Measurements from ENCODE around the gene EPHB1.
"Not testable (repeated sequence)": the region's sequence is repeated elsewhere in the genome, so short reads cannot be mapped to it uniquely, and the experiment has no call there.

EPHB1 gene

DNA sequence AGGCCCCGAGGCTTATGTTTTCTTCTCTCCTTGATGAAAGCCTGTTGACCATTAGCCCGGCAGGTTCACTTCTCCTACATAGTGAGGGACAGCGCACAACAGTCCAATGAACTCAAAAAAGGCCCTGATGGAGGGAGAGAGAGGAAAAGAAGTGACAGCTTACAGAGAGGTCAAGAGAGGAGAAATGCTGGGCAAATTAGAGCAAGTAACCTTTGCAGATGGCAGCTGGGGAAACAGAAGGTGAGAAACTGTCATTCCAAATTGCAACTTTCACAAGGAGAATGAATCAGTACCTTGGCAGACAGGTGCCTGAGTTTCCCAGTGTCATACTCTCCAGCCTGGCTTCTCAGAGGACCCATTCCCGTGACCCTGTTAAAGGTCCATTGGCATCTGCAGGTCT, 252.0 kb downstream of the EPHB1 start:
- no peak for DNase-seq (ENCODE audit: low read depth in 2 of 2)

DNA sequence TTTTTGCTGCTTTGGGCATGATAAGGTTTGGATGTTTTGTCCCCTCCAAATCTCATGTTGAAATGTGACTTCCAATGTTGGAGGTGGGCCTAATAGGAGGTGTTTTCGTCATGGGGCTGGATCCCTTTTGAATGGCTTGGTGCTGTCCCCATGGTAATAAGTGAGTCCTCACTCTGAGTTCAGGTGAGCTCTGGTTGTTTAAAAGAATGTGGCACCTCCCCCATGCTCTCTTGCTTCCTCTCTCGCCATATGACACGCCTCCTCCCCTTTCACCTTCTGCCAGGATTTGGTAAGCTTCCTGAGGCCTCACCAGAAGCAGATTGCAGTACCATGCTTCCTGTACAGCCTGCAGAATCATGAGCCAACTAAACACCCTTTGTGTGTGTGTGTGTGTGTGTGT, 255.5 kb downstream of the EPHB1 start:
- no peak for DNase-seq (ENCODE audit: low read depth in 2 of 2)

DNA sequence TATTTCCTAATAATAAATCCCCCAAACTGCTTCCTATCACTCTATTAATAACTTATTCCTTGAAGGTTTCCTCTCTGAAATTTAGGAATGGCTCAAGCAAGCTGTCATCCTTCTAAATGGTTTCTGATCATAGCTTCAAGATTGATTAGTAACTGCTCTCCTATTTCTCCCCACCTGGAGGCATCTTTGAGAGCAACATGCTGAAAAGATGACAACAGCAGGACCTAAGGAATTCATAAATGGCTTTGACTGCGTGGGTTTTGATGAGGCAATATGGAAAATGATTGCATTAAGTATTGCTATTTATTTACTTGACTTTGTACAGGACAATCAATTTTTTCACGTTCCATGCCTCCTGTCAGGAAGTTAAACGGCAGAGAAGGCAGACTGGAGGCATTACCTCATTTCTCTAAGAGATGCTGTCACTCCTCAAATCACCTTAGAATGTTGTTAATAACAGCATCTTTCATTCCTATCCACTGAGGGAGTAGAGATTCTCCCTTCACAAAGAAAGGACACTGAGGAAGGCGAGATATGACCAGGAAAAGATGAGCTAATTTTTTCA, 256.4 kb downstream of the EPHB1 start:
- DNase-seq (ENCODE audit: low read depth in 2 of 2) = no peak

DNA sequence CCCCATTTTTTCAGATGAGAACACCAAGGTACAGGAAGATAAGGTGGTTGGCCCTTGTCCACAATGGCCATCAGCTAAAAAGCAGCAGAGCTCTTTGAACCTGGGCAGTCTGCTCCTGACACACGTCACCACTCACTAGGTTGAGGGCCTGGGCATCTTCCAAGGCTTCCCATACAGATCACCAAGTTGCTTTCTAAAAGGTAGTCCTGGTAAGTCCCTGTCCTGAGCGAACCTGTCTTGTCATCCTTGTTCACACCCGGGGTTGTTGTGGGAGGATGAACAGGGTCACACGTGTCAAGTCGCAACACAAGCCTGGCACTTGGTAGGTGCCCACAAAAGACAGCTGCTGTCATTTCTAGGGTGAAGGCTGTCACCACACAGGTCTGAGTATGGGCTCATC, 260.4 kb downstream of the EPHB1 start:
- DNase-seq (ENCODE audit: low read depth in 2 of 2) = no peak

DNA sequence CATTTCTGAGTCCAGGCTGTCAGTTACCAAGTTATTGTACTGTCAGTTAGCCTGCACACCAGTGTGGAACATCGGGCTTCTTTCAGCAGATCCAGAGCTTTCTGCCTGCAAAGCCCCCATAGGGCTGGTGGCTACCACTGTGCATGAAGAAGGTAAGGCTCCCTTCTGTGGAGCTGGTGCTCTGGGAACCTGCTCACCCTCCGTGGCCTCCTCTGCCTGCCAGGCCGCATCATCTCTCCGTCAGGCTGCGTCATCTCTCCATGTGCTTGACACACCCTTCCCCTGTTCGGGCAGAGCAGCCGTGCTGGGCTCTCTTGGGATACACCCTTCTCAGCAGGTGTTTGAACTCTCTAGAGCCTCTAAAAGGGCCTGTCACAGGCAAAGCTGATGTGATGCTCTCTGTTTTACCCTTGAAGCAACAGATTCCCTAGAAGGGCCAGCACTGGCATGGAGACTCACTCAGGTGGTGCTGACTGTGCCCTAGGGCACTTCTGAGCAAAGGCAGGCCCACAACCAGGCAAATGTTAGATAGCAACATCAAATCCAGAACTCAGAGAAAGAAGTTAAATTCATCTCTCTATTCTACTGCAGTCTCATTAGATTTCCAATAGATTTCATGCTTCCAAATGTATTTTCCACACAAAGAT, 261.1 kb downstream of the EPHB1 start:
- no peak for DNase-seq (ENCODE audit: low read depth in 2 of 2)

DNA sequence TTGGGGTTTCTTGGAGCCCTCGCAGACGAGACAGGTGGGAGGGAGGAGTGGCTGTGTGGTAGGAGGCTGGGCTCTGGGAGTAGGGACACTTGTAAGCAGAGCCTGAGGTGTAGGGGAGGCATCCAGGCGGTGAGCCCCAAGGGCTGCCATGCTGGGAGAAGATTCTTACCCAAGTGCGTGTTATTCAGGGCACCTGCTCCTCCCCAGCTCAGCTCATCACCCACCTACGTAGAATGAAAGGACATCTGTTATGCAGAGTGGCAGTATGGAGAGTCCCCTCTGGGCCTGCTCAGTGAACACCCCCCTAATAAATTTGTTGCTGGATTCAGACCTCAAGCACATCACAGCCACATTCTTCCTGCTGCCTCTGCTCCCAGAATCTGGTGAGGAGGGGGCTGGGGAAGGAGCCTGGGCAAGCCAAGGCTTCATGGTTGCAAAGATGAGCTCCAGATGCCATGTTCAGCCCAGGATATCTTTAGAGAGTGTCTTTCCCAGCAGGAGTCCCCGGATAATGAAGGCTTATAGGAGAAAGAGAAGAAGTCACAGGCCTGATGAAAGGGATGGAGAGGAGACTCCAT, 261.8 kb downstream of the EPHB1 start:
- no peak for DNase-seq (ENCODE audit: low read depth in 2 of 2)

DNA sequence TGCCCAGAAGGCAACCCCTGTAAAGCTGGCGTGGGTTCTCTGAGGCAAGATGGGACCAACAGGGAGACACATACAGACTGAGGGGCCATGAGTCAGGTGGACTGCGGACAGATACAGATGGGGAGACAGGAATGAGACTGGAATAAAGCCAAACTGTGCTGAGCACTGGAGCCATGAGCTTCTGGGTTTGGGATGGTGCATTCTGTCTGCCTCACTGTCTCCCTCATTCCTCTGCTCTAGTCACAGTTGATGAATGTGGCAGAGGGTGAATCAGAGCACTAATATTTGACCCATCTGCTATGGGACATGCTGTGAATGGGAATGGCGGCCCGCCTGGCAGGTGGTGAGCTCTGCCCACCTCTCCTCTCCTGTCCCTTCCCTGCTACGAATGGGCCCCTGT, 262.9 kb downstream of the EPHB1 start:
- no peak for DNase-seq (ENCODE audit: low read depth in 2 of 2)

DNA sequence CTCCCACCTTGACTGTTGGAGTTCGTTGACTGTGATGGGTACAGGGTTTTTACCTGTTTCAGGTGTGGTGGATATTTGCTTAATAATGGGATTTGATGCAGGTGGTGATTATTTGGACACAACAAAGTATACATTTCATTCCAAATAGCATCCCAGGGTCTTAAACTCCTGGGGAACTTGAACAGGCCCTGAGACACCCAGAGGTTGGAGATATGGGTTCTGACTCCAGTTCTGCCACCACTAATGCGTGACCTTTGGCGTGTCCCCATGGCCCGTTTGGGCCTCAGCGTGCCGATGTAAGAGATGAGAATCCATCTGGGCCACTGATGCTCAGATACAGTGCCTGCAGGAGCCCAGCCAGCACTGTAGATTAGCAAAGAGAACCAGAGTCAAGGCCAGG, 264.5 kb downstream of the EPHB1 start:
- no peak for DNase-seq (ENCODE audit: low read depth in 2 of 2)

DNA sequence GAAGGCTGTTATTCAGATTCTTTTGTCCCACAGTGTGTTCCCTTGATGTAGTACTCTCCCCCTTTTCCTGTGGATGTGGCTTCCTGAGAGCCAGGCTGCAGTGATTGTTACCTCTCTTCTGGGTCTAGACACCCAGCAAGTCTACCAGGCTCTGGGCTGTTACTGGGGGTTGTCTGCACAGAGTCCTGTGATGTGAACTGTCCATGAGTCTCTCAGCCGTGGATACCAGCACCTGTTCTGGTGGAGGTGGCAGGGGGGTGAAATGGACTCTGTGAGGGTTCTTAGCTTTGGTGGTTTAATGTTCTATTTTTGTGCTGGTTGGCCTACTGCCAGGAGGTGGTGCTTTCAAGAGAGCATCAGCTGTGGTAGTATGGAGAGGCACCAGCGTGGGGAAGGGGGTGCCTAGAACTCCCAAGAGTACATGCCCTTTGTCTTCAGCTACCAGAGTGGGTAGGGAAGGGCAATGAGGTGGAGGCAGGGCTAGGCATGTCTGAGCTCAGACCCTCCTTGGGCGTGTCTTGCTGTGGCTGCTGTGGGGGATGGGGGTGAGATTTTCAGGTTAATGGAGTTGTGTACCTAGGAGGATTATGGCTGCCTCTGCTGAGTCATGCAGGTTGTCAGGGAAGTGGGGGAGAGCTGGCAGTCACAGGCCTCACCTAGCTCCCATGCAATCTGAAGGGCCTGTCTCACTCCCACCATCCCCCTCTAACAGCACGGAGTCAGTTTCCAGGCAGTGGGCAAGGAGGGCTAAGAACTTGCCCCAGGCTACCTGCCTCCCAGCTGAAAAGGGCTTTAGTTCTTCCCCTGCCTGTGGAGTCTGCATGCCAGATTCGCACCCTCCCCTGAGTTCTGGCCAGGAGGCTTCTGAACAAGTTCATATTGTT, 272.0 kb downstream of the EPHB1 start:
- DNase-seq (ENCODE audit: low read depth in 2 of 2) = not testable (repeated sequence)

DNA sequence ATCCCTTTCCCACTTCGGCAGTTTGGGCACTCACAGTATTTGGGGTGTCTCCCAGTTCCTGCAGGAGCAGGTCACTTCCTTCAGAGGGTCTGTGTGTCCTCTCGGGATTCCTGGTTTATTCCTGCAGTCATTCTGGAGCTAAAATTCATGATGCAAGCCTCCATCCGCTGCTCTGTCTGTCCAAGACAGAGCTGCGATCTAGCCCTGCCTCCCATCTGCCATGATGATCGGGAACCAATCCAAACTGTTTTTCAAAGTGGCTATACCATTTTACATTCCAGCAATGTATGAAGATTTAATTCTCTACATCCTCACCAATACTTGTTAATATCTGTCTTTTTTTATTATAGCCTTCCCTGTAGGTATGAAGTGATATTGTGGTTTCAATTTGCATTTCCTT, 273.0 kb downstream of the EPHB1 start:
- DNase-seq (ENCODE audit: low read depth in 2 of 2) = no peak

DNA sequence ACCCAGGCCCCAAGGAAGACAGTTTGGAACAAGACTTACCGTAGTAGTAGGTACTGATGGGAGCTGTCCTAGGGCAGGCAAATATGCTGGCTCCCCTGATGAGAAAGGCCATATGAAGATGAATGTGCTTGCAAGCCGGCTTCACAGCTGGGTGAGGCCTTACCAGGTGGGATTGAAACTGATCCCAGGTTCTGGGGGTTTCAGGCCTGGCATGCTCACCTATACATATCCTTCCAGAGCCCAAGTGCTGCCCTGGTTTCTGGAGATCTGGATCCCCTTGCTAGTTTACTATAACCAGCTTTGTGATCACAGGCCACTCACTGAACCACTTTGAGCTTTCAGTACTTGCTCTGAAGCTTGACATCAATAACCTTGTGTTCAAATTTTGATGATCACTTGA, 274.3 kb downstream of the EPHB1 start:
- no peak for DNase-seq (ENCODE audit: low read depth in 2 of 2)

DNA sequence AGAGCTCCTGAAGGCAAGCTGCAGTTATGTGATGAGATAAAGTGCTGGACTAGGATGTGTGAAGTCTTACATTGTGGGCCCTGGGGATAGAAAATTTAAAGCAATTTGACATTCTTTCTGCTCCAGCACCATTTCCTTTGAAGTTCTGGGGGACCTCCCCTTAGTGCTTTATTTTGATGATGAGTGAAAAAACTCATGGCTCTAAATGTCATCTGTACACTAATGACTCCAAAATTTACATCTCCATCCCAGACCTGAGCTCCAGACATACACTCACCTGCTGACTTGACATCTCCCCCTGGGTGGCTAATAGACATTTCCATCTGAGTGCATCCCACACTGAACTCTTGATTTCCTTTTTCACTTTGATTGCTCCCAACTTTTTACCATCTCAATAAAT, 276.4 kb downstream of the EPHB1 start:
- DNase-seq (ENCODE audit: low read depth in 2 of 2) = no peak

DNA sequence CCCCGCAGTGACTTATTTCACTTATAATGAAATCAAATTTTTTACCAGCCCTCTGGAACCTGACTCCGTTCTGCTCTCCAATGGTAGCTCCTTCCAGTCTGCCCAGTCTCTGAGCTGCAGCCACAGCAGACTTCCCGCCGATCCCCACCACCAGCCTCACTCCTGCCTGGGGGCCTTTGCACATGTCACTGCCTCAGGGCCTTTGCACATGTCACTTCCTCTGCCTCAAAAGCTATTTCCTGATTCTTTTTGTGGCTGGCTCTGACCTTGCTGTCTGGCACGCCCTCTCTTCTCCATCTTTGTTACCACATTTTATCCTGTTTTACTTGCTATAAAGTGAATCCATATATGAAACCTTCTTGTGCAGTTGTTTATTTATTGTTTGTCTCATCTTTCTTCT, 277.4 kb downstream of the EPHB1 start:
- no peak for DNase-seq (ENCODE audit: low read depth in 2 of 2)

DNA sequence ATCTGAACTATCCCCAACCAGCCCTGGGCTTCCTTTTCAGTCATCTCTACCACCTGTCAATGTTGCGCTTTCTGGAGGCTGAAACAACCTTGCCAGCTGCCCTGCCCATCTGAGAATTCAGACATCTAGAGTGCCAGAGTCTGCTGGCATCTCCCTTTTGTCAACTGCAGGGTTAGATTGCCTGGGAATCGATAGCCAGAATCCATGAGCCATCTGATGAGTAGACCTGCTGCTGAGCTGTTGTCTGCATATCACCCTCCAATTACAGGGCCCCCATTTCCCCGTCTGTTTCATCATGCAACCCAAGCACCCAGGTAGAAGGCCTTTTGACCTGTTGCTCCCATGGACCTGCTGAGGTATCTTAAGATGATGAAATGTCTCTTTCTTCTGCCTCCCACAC, 280.1 kb downstream of the EPHB1 start:
- no peak for DNase-seq (ENCODE audit: low read depth in 2 of 2)

DNA sequence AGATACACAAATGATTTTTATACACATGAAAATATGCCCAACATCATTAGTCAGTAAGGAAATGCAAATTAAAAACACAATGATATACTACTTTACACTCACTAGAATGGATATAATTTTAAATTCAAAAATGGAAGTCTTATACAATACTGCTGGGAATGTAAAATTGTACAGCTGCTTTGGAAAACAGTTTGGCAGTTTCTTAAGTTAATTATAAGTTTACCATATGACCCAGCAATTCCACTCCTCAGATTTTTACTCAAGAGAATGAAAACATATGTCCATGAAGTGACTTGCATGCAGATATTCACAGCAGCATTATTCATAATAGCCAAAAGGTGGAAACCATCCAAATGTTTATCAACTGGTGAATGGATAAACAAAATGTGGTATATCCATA, 281.3 kb downstream of the EPHB1 start:
- no peak for DNase-seq (ENCODE audit: low read depth in 2 of 2)

DNA sequence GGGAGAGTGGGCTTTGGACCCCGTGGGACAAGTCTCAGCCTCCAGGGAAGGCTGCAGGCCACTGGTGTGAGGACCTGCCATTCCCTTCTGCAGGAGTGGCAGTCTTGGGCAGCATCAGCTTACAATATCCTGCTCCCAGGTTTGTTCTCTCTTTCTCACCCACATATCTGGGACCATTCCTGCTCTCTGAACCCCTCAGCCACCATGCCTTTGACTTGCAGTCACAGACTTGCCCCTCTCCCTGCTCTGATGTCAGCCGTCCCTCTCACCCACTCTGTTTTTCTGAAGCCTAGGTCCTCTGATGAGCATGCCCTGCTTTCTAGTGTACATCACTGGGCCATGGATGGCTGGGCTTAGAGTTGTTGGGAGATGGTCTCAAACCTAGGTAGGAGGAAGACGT, 282.1 kb downstream of the EPHB1 start:
- DNase-seq (ENCODE audit: low read depth in 2 of 2) = no peak

DNA sequence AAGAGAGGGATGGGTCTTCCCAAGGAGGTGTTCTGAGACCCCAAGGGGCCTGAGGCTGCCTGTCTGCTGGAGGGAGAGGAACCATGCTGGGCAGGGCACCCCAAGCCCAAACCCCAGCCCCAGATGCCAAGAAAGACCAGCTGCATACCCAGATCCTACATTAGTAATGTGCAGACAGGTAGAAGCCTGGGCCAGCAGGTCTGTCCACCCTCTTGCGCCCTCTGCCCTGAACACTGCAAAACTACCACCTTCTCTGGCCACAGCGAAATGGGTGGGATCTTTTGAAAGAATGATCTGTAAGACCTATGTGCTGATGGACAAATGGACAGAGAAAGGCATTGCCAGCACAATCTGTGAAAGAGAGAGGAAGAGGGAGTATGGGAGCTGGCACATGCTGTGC, 283.2 kb downstream of the EPHB1 start:
- no peak for DNase-seq (ENCODE audit: low read depth in 2 of 2)

DNA sequence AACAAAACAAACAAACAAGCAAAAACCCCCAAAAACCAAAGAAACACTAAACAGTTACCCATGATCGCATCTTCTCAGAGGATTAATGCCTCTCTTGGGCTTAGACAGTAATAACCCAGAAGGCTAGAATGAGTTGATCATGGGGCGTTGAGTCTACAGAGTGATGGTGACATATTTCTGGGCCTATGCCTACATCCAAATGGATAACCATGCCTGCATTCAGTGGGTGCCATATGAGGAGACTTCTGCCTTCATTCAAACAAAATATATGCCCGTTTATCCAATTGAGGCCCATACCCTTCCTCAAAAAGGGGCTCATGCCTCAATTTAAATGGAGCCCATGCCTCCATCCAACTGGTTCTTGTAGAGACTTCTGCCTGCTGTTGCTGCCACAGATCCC, 284.0 kb downstream of the EPHB1 start:
- no peak for DNase-seq (ENCODE audit: low read depth in 2 of 2)

DNA sequence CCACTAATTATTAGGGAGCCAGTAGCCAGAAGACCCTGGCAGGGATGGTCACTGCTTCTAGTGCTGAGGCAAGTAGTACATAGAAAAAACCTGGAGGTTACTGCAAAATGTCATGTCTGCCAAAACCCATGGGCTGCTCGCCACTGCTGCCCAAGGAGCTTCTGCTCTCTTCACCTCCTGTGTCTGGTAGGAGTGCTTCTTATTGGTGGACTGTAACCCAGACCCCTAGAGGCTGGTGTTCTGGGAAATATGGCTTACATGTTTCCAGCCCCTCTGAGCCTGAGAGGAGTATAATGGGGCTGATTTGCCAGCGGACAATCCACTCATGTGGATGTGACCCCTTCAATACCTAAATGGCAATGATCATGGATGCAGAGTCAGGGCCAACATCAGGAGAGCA, 286.4 kb downstream of the EPHB1 start:
- no peak for DNase-seq (ENCODE audit: low read depth in 2 of 2)

DNA sequence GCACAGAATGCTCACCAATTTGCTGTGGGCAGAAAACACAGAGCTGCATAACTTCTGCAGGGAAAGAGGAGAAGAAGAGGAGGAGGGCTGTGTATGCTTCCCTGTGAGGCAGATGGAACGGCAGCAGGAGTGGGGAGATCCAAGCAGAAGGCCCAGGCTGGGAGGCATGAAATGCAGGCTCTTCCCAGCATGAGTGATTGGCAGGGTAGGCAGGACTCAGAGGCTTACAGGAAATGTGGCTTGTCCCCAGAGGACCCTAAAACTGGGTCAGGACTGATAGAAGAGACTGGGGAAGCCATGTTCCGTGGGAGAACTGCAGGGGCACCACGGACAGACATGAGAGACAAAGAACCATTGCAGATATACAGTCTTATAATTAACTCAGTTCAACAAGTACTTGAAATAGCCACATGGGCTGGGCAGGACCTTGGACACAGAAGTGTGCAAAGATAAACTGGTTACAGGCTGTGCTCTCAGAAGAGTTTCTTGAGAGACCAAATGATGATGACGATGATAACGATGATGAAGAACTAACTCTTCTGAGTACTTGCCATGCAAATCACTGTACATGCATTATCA, 286.9 kb downstream of the EPHB1 start:
- DNase-seq (ENCODE audit: low read depth in 2 of 2) = no peak

DNA sequence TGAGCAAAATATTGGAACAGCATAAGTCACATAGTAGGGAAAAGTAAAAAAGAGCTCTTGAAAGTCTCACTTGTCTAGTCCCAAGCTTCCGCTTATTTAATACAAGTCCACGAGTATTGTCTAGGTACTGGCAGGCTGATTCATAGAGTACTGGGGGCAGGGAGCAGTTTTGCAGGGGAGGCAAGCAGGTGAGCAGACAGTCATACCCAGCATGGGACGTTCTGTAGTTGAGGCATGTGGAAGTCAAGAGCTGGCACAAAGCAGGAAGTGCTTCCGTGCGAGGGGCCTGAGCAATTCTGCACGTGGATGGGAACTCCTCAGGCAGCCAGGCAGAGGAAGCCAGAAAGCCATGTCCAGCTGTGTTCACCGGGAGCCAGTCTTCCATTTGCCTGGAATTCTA, 287.6 kb downstream of the EPHB1 start:
- no peak for DNase-seq (ENCODE audit: low read depth in 2 of 2)

DNA sequence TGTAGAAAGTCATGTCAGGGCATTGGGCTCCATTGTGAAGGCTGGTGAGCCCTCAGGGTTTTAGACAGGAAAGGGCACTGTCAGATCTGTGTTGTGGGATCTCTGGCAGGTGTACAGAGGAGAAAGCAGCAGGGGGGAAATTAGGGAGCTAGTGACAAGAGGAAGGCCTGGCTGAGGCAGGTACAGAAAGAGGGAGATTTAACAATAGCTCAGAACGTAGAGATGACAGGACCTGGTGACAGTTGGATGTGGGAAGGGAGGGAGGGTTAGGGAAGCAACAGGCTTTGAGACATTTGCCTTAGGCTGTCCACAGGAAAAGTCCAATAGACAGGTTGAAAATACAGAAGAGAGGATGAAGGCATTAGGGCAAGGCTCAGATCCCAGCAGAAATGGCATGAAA, 288.1 kb downstream of the EPHB1 start:
- no peak for DNase-seq (ENCODE audit: low read depth in 2 of 2)

DNA sequence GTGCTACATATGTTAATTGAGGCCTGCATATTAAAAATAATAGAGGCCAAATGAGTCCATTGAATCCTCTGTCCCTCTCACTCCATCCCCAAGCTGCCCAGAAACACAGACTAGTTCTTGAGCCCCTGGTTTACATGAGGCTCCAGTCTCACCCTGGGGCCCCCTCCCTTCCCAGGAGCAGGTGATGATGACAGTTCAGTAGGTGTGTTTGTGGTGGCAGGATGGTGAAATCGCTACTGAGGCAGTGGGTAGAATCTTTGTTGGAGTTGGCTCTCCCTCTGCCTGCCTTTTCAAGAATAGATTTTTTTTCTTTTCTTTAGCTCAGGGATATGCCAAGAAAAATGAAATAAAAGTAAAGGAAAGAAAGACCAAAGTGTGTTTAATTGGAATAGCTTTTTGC, 288.7 kb downstream of the EPHB1 start:
- DNase-seq (ENCODE audit: low read depth in 2 of 2) = no peak

All from stimulated activated CD4-positive, alpha-beta T cell treated with anti-CD3 and anti-CD28 coated beads, Interleukin-1b, Interleukin-23, amount 100 ng/mL, for 4 hours (primary cell).